HS-5 (cell line): Measurements from ENCODE around the gene OSBPL9.
"Not testable (repeated sequence)": the region's sequence is repeated elsewhere in the genome, so short reads cannot be mapped to it uniquely, and the experiment has no call there.

Source experiments
- DNase-seq: peaks from one replicate; pipeline ENCODE4 v3.0.0-alpha.2; 2012; ENCODE audit warnings: low read depth

Gene OSBPL9

GRCh38 chr1:51636764-51637522 lies 20.1 kb downstream of the OSBPL9 start:
- peak; percentile 77 for DNase-seq

- no peak for DNase-seq
Measured at GRCh38 chr1:51638350-51638749, 21.5 kb downstream of the OSBPL9 start.

GRCh38 chr1:51639694-51640093 lies 22.8 kb downstream of the OSBPL9 start:
- no peak for DNase-seq

GRCh38 chr1:51641096-51641495 lies 24.2 kb downstream of the OSBPL9 start:
- no peak for DNase-seq

- peak; percentile 66 for DNase-seq
Measured at GRCh38 chr1:51642739-51643142, 25.8 kb downstream of the OSBPL9 start.

- no peak for DNase-seq
Measured at GRCh38 chr1:51643362-51643761, 26.5 kb downstream of the OSBPL9 start.

GRCh38 chr1:51644020-51644419 lies 27.1 kb downstream of the OSBPL9 start:
- DNase-seq = no peak

GRCh38 chr1:51644533-51645197 lies 27.8 kb downstream of the OSBPL9 start:
- peak; percentile 30 for DNase-seq

GRCh38 chr1:51646592-51646991 lies 29.7 kb downstream of the OSBPL9 start:
- DNase-seq = not testable (repeated sequence)

GRCh38 chr1:51648180-51649109 lies 31.6 kb downstream of the OSBPL9 start:
- DNase-seq = peak; percentile 68

- DNase-seq = no peak
Measured at GRCh38 chr1:51649593-51650091, 32.8 kb downstream of the OSBPL9 start.

GRCh38 chr1:51650198-51650597 lies 33.3 kb downstream of the OSBPL9 start:
- no peak for DNase-seq

- no peak for DNase-seq
Measured at GRCh38 chr1:51651552-51651942, 34.7 kb downstream of the OSBPL9 start.

- no peak for DNase-seq
Measured at GRCh38 chr1:51652599-51652998, 35.7 kb downstream of the OSBPL9 start.

GRCh38 chr1:51653127-51653526 lies 36.2 kb downstream of the OSBPL9 start:
- no peak for DNase-seq

- no peak for DNase-seq
Measured at GRCh38 chr1:51654000-51654399, 37.1 kb downstream of the OSBPL9 start.

GRCh38 chr1:51656374-51656773 lies 39.5 kb downstream of the OSBPL9 start:
- no peak for DNase-seq

- no peak for DNase-seq
Measured at GRCh38 chr1:51660580-51660979, 43.7 kb downstream of the OSBPL9 start.

- peak; percentile 91 for DNase-seq
Measured at GRCh38 chr1:51661081-51661518, 44.2 kb downstream of the OSBPL9 start.

GRCh38 chr1:51663105-51663504 lies 46.2 kb downstream of the OSBPL9 start:
- DNase-seq = no peak

- no peak for DNase-seq
Measured at GRCh38 chr1:51663721-51664120, 46.8 kb downstream of the OSBPL9 start.
